Endothelial cell of umbilical vein (primary cell): ENCODE measurements around the gene FAM135A.

Source experiments
- EZH2 ChIP-seq: IDR thresholded peaks from 2 replicates; pipeline ENCODE4 v1.6.1; 2012; ENCODE audit warnings: borderline replicate concordance, low read depth, mild to moderate bottlenecking, moderate library complexity, low read length, inconsistent platforms; ENCODE audit not compliant: severe bottlenecking
- POLR2A ChIP-seq: IDR thresholded peaks from 2 replicates; pipeline ENCODE4 v1.6.1; 2012; ENCODE audit warnings: low read depth, mild to moderate bottlenecking, control low read depth, low read length
- POLR2AphosphoS5 ChIP-seq: IDR thresholded peaks from 2 replicates; pipeline ENCODE4 v1.6.1; 2012; ENCODE audit warnings: low read depth, mild to moderate bottlenecking, control low read depth, low read length, moderate library complexity; ENCODE audit not compliant: insufficient read depth
- TF ChIP-seq, protein P1 (sequence below), 2 donors: IDR thresholded peaks; 1 replicate in 1 of 2; 2 replicates in 1 of 2; pipeline ENCODE4 v1.5.1; 2011; ENCODE audit warnings: low read length in 2 of 2, mild to moderate bottlenecking in 2 of 2, moderate library complexity in 2 of 2, control low read depth in 1 of 2, inconsistent platforms in 1 of 2, low read depth in 1 of 2; ENCODE audit not compliant: insufficient read depth in 1 of 2; ENCODE audit errors: extremely low read depth in 1 of 2

DNA sequence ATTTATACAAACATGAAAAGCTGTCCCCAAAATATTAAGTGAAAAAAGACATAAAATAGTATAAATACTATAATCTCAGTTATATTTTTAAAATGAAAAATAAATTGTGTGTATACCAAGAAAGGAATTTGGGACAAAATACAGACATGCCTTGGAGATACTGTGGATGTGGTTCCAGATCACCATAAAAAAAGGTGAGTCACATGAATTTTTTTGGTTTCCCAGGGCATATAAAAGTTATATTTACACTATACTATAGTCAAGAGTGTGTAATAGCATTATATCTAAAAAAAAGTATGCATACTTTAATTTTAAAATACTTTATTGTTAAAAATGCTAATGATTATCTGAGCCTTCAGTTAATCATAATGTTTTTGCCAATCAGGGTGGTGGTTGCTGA lies 136.0 kb downstream of the FAM135A start:
- TF ChIP-seq POLR2AphosphoS5 (no peak), POLR2A (no peak), EZH2 (no peak)
- TF ChIP-seq, protein P1, sequence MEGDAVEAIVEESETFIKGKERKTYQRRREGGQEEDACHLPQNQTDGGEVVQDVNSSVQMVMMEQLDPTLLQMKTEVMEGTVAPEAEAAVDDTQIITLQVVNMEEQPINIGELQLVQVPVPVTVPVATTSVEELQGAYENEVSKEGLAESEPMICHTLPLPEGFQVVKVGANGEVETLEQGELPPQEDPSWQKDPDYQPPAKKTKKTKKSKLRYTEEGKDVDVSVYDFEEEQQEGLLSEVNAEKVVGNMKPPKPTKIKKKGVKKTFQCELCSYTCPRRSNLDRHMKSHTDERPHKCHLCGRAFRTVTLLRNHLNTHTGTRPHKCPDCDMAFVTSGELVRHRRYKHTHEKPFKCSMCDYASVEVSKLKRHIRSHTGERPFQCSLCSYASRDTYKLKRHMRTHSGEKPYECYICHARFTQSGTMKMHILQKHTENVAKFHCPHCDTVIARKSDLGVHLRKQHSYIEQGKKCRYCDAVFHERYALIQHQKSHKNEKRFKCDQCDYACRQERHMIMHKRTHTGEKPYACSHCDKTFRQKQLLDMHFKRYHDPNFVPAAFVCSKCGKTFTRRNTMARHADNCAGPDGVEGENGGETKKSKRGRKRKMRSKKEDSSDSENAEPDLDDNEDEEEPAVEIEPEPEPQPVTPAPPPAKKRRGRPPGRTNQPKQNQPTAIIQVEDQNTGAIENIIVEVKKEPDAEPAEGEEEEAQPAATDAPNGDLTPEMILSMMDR (IDR thresholded peaks at IDR 0.05; ENCODE audit: extremely low read depth in 1 of 2, insufficient read depth in 1 of 2, low read depth in 1 of 2, low read length in 2 of 2): no peak
